DOHH2 (cell line): ENCODE results near the gene SCAF11.

Experiments used
- H3F3A ChIP-seq: fragments of 200-600 bp; sonication (generic), shearing (Covaris generic); 2 replicates; pipeline ENCODE4 v1.6.0; 2016; ENCODE audit warnings: antibody characterized with exemption, mild to moderate bottlenecking; ENCODE audit not compliant: control insufficient read depth, insufficient read depth
- H3K27ac ChIP-seq: fragments of 200-600 bp; sonication (generic); 2 replicates; pipeline ENCODE4 v1.5.1; 2014; ENCODE audit warnings: low read depth, mild to moderate bottlenecking, low read length, moderate library complexity
- H3K27me3 ChIP-seq: fragments of 200-600 bp; sonication (generic); 2 replicates; pipeline ENCODE4 v1.6.1; 2014; ENCODE audit warnings: mild to moderate bottlenecking, low read length, mixed read lengths; ENCODE audit not compliant: control insufficient read depth
- H3K36me3 ChIP-seq: fragments of 200-600 bp; sonication (generic); 2 replicates; pipeline ENCODE4 v1.6.1; 2014; ENCODE audit warnings: mild to moderate bottlenecking, low read length, moderate library complexity, mixed read lengths; ENCODE audit not compliant: control insufficient read depth
- H3K4me1 ChIP-seq: fragments of 200-600 bp; sonication (generic); 2 replicates; pipeline ENCODE4 v1.6.1; 2014; ENCODE audit warnings: mild to moderate bottlenecking, low read length, mixed read lengths; ENCODE audit not compliant: control insufficient read depth
- H3K4me2 ChIP-seq: fragments of 200-600 bp; sonication (generic); 2 replicates; pipeline ENCODE4 v1.6.0; 2014; ENCODE audit warnings: mild to moderate bottlenecking, low read length, moderate library complexity
- H3K4me3 ChIP-seq: fragments of 200-600 bp; sonication (generic); 2 replicates; pipeline ENCODE4 v1.5.1; 2014; ENCODE audit warnings: mild to moderate bottlenecking, low read length, mixed read lengths
- H3K79me2 ChIP-seq: fragments of 200-600 bp; sonication (generic); 2 replicates; pipeline ENCODE4 v1.6.1; 2014; ENCODE audit warnings: mild to moderate bottlenecking, low read length, mixed read lengths; ENCODE audit not compliant: control insufficient read depth
- H3K9me2 ChIP-seq: fragments of 200-600 bp; sonication (generic); replicated peaks from 2 replicates; pipeline ENCODE4 v1.6.1; 2014; ENCODE audit warnings: mild to moderate bottlenecking, low read length, mixed read lengths; ENCODE audit not compliant: control insufficient read depth
- H3K9me3 ChIP-seq: fragments of 200-600 bp; sonication (generic); 2 replicates; pipeline ENCODE4 v1.6.1; 2014; ENCODE audit warnings: antibody characterized with exemption, low read length, mixed read lengths; ENCODE audit not compliant: control insufficient read depth, insufficient read depth
- H4K20me1 ChIP-seq: fragments of 200-600 bp; sonication (generic); 2 replicates; pipeline ENCODE4 v1.6.0; 2014; ENCODE audit warnings: low read depth, mild to moderate bottlenecking, antibody characterized with exemption, low read length, moderate library complexity; ENCODE audit not compliant: control insufficient read depth, insufficient read depth
- CTCF ChIP-seq: fragments of 200-600 bp; sonication (generic); IDR thresholded peaks from one replicate; pipeline ENCODE4 v1.5.1; 2014; ENCODE audit warnings: antibody characterized with exemption, mild to moderate bottlenecking, low read depth, low read length; ENCODE audit not compliant: poor library complexity, severe bottlenecking
- EZH2phosphoT487 ChIP-seq: fragments of 200-600 bp; sonication (generic); IDR thresholded peaks from 2 replicates; pipeline ENCODE4 v1.6.1; 2017; ENCODE audit warnings: borderline replicate concordance, mild to moderate bottlenecking, antibody characterized with exemption, low read length, moderate library complexity, mixed read lengths

SCAF11 gene

GRCh38 chr12:45938566-45938965, 51.8 kb downstream of the SCAF11 start:
- H3K4me1 ChIP-seq: peaks cover 4% of the 10 kb centered on the region
- H3K36me3 ChIP-seq: peaks cover 54% of the 10 kb centered on the region
- no peak overlapping the region for H3K27ac ChIP-seq
- no peaks in the 10 kb centered on the region for H4K20me1 ChIP-seq
- H3K9me2 ChIP-seq: no peaks in the 10 kb centered on the region
- no peaks in the 10 kb centered on the region for H3K27me3 ChIP-seq
- H3K4me3 ChIP-seq: no peak overlapping the region
- H3F3A ChIP-seq: no peaks in the 10 kb centered on the region
- no peaks in the 10 kb centered on the region for H3K79me2 ChIP-seq
- H3K9me3 ChIP-seq: no peaks in the 10 kb centered on the region
- TF ChIP-seq EZH2phosphoT487 (no peak), CTCF (no peak)
- H3K4me2 ChIP-seq: no peak overlapping the region

- Histone ChIP-seq H3K27me3 (no peaks in the 10 kb centered on the region), H4K20me1 (no peaks in the 10 kb centered on the region), H3K27ac (no peak overlapping the region), H3K79me2 (no peaks in the 10 kb centered on the region), H3K36me3 (peaks cover 59% of the 10 kb centered on the region), H3K9me3 (no peaks in the 10 kb centered on the region), H3K4me2 (no peak overlapping the region), H3K4me3 (no peak overlapping the region), H3K9me2 (no peaks in the 10 kb centered on the region), H3F3A (no peaks in the 10 kb centered on the region), H3K4me1 (peaks cover 8% of the 10 kb centered on the region)
- TF ChIP-seq CTCF (no peak), EZH2phosphoT487 (no peak)
Measured at GRCh38 chr12:45934956-45935355, 55.4 kb downstream of the SCAF11 start.

GRCh38 chr12:45933504-45933903, 56.9 kb downstream of the SCAF11 start:
- TF ChIP-seq EZH2phosphoT487 (no peak), CTCF (no peak)
- H3K9me3 ChIP-seq: no peaks in the 10 kb centered on the region
- no peaks in the 10 kb centered on the region for H3K27me3 ChIP-seq
- H3K4me2 ChIP-seq: no peak overlapping the region
- peaks cover 8% of the 10 kb centered on the region for H3K4me1 ChIP-seq
- no peaks in the 10 kb centered on the region for H3K9me2 ChIP-seq
- peaks cover 68% of the 10 kb centered on the region for H3K36me3 ChIP-seq
- H3F3A ChIP-seq: no peaks in the 10 kb centered on the region
- no peak overlapping the region for H3K4me3 ChIP-seq
- no peaks in the 10 kb centered on the region for H3K79me2 ChIP-seq
- H3K27ac ChIP-seq: no peak overlapping the region
- H4K20me1 ChIP-seq: no peaks in the 10 kb centered on the region

- H3K9me3 ChIP-seq: no peaks in the 10 kb centered on the region
- TF ChIP-seq CTCF: no peak
- TF ChIP-seq EZH2phosphoT487: no peak
- no peak overlapping the region for H3K4me3 ChIP-seq
- no peaks in the 10 kb centered on the region for H3K9me2 ChIP-seq
- H3K4me1 ChIP-seq: peaks cover 8% of the 10 kb centered on the region
- H3K79me2 ChIP-seq: no peaks in the 10 kb centered on the region
- no peaks in the 10 kb centered on the region for H4K20me1 ChIP-seq
- H3K36me3 ChIP-seq: peaks cover 85% of the 10 kb centered on the region
- no peaks in the 10 kb centered on the region for H3F3A ChIP-seq
- H3K27ac ChIP-seq: no peak overlapping the region
- H3K27me3 ChIP-seq: no peaks in the 10 kb centered on the region
- H3K4me2 ChIP-seq: no peak overlapping the region
Measured at GRCh38 chr12:45930369-45930768, 60.0 kb downstream of the SCAF11 start.
